GM12892 (cell line): Measurements from ENCODE around the gene TMEM184C.

Source experiments
- POLR2AphosphoS5 ChIP-seq: IDR thresholded peaks from 2 replicates; pipeline ENCODE4 v1.6.1; 2011; ENCODE audit warnings: low read depth, low read length, control low read depth
- TAF1 ChIP-seq: IDR thresholded peaks from 2 replicates; pipeline ENCODE4 v1.6.1; 2011; ENCODE audit warnings: low read depth, mild to moderate bottlenecking, control low read depth, low read length, borderline replicate concordance

DNA sequence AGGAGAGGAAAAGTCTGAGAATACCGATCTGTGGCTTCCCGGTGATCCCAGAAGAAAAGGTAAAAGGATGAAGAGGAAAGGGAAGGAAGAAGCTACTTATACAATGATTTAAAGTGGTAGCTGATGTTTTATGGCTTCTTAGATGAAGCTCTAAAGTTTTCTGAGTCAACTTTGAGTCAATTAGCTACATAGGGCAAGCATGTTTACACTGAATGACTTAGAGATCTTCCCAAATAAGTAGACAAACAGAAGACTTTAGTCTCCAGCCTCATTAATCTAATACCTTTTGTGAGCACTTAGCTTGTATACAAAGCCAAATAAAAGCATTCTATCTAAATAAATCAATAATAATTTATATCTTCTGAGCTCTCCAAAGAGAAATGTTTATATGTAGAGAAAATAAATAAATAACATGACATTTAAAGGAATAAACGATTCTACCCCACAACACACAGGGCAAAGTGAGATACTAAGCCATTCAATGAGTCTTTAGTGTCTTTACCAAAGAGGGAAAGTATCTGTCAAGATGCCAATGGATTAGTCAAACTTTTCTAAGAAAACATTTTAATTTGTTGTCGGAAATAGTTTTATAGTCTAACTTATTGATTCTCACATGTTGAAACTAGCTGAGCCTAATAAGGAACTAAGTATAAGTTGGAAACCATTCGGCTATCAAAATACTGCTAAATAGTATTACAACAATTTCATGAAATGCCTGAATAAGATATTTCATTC, 46.0 kb upstream of the TMEM184C start:
- no peak for TF ChIP-seq TAF1
- TF ChIP-seq POLR2AphosphoS5: no peak
